Middle frontal gyrus (tissue), 1 donor: Measurements from ENCODE around the gene CCDC190.
"Not testable (repeated sequence)": the region's sequence is repeated elsewhere in the genome, so short reads cannot be mapped to it uniquely, and the experiment has no call there.

Experiments used
- DNase-seq: peaks from one replicate; pipeline ENCODE4 v3.0.0-alpha.2; 2015; ENCODE audit warnings: low spot score; ENCODE audit errors: extremely low spot score

Gene CCDC190

GRCh38 chr1:162878000-162878596 is 17.1 kb upstream of the CCDC190 start:
- DNase-seq: peak; percentile 52

- DNase-seq: no peak
Observed at GRCh38 chr1:162877412-162877811, 16.4 kb upstream of the CCDC190 start.

- no peak for DNase-seq
Observed at GRCh38 chr1:162876751-162877150, 15.8 kb upstream of the CCDC190 start.

- DNase-seq: no peak
Observed at GRCh38 chr1:162873671-162874666, 13.0 kb upstream of the CCDC190 start.

- no peak for DNase-seq
Observed at GRCh38 chr1:162872981-162873380, 12.0 kb upstream of the CCDC190 start.

- not testable (repeated sequence) for DNase-seq
Observed at GRCh38 chr1:162871417-162871816, 10.4 kb upstream of the CCDC190 start.

GRCh38 chr1:162868972-162869371 is 8.0 kb upstream of the CCDC190 start:
- no peak for DNase-seq

- no peak for DNase-seq
Observed at GRCh38 chr1:162861625-162862024, 650 bp upstream of the CCDC190 start.

GRCh38 chr1:162859191-162859590 is 1.8 kb downstream of the CCDC190 start:
- no peak for DNase-seq

- DNase-seq: no peak
Observed at GRCh38 chr1:162857850-162858249, 3.1 kb downstream of the CCDC190 start.

- no peak for DNase-seq
Observed at GRCh38 chr1:162856260-162856659, 4.7 kb downstream of the CCDC190 start.

GRCh38 chr1:162855461-162856150 is 5.4 kb downstream of the CCDC190 start:
- no peak for DNase-seq

GRCh38 chr1:162854245-162854882 is 6.6 kb downstream of the CCDC190 start:
- peak; percentile 38 for DNase-seq

GRCh38 chr1:162851341-162851740 is 9.6 kb downstream of the CCDC190 start:
- no peak for DNase-seq

GRCh38 chr1:162849711-162850110 is 11.3 kb downstream of the CCDC190 start:
- DNase-seq: no peak

- DNase-seq: no peak
Observed at GRCh38 chr1:162847839-162848453, 13.0 kb downstream of the CCDC190 start.

GRCh38 chr1:162846256-162847212 is 14.4 kb downstream of the CCDC190 start:
- no peak for DNase-seq

GRCh38 chr1:162844153-162844552 is 16.8 kb downstream of the CCDC190 start:
- DNase-seq: no peak

- DNase-seq: no peak
Observed at GRCh38 chr1:162840250-162840839, 20.6 kb downstream of the CCDC190 start.
